Pancreas (tissue), 10 donors: ENCODE results near the gene PDLIM7. TPM values are rescaled to one million over a fixed set of nuclear protein-coding genes. Genes with fewer than 3 reads are reported as not detected.
"Not testable (repeated sequence)": the region's sequence is repeated elsewhere in the genome, so short reads cannot be mapped to it uniquely, and the experiment has no call there.

Source experiments
- ATAC-seq, 4 donors: fragments of 200-7000 bp; cut with Tn5 transposase; one replicate each; pipeline versions ENCODE4 v1.8.0 to v1.9.1; 2020; ENCODE audit warnings: mild to moderate bottlenecking in 4 of 4, moderate library complexity in 4 of 4
- DNase-seq, 6 donors: peaks; one replicate each; pipeline ENCODE4 v3.0.0-alpha.2; 2020
- FAIRE-seq: peaks from 2 replicates; lab custom pipeline; 2012; peaks lifted over from hg19 to GRCh38; lab: Jason Lieb, UNC
- H3K27ac ChIP-seq, 4 donors: fragments of 200-600 bp; sonication (generic); 1 replicate in 3 of 4; 2 replicates in 1 of 4; pipeline versions ENCODE4 v1.5.0 to v1.8.0; 2020
- H3K27me3 ChIP-seq, 4 donors: fragments of 200-600 bp; one replicate each; pipeline ENCODE4 v1.8.0; 2021
- H3K36me3 ChIP-seq, 3 donors: fragments of 200-600 bp; sonication (generic) in 1 of 3; one replicate each; pipeline versions ENCODE4 v1.5.0 to v1.8.0; 2020 to 2021
- H3K4me1 ChIP-seq, 3 donors: fragments of 200-600 bp; one replicate each; pipeline ENCODE4 v1.8.0; 2021
- H3K4me3 ChIP-seq, 4 donors: fragments of 200-600 bp; sonication (generic) in 2 of 4; one replicate each; pipeline versions ENCODE4 v1.5.0 to v1.8.0; 2020 to 2021
- H3K9me3 ChIP-seq, 4 donors: fragments of 200-600 bp; one replicate each; pipeline ENCODE4 v1.8.0; 2021
- CTCF ChIP-seq, 4 donors: fragments of 200-600 bp; sonication (generic) in 3 of 4; IDR thresholded peaks; one replicate each; pipeline versions ENCODE4 v1.5.0 to v1.8.0; 2021; ENCODE audit warnings: antibody characterized with exemption in 4 of 4
- WGBS, 2 donors: extraction: QIAGEN DNeasy Blood & Tissue Kit; methylation state at CpG; one replicate each; pipeline ENCODE4 v1.1.7; 2013; 5-methylcytosine and 5-hydroxymethylcytosine counted together
- intact Hi-C, 3 donors: fragments of 100-400 bp; cut with DNase I; formaldehyde crosslinking; loops; one replicate each; pipeline versions ENCODE4 v1.11.1 to v1.14.2; 2022
- polyA plus RNA-seq, 2 donors: library from polyadenylated mRNA; stranded (reverse); fragments of 200-250 nt; gene quantifications; one replicate each; pipeline ENCODE4 v1.2.3, GENCODE V29; 2013
- total RNA-seq, 6 donors: library from RNA; stranded (reverse); fragmentation: NEBNext Ultra II Directional in 4 of 6; extraction: Animal tissue kit (Norgen Biotek cat#: 25700) in 4 of 6; gene quantifications; one replicate each; pipeline versions ENCODE4 v1.2.1 to v1.2.4, GENCODE V29; 2021 to 2023
- donor health status: healthy with polysubstance abuse.
- donor health status: DM: no; HTN: no; CAD: no; lungs with moderate emphysema.
- donor health status: DM: no; HTN: no; CAD: no.
- donor health status: control.
- donor health status: control.
- donor health status: Bipolar disorder and iron deficiency.
- donor health status: DM: yes; HTN: yes; CAD: no.
- donor health status: DM: no; HTN: no; CAD: no.
- donor health status: DM: no; HTN: no; CAD: no.
- donor health status: DM: yes; HTN: yes; CAD: no.

Gene PDLIM7
- total and polyA plus RNA-seq, 8 donors, result 3.9 to 39.9 (median 11.2) TPM

GRCh38 chr5:177536386-177536785 lies 39.0 kb upstream of the PDLIM7 start:
- no peaks in the 10 kb centered on the region for H3K9me3 ChIP-seq
- H3K4me3 ChIP-seq, result no peak overlapping the region
- ATAC-seq (no peak), DNase-seq (no peak), FAIRE-seq (no peak)
- H3K27ac ChIP-seq, result peak overlapping the region in 1 of 4 donors; percentile 41
- no peaks in the 10 kb centered on the region for H3K27me3 ChIP-seq
- WGBS, 2 donors, result 95 to 98% methylated on average over 10 of the region's 10 CpGs
- no peak for TF ChIP-seq CTCF (IDR thresholded peaks at IDR 0.05)
- intact Hi-C loops, result no loop called here
- H3K4me1 ChIP-seq, result peaks cover 8 to 29% (median 19%) of the 10 kb centered on the region in 3 donors
- H3K36me3 ChIP-seq, result peaks cover 0 to 27% (median 0%) of the 10 kb centered on the region in 3 donors

GRCh38 chr5:177535125-177535524 lies 37.7 kb upstream of the PDLIM7 start:
- ATAC-seq (no peak), DNase-seq (no peak), FAIRE-seq (no peak)
- Histone ChIP-seq H3K27ac (no peak overlapping the region), H3K27me3 (no peaks in the 10 kb centered on the region), H3K36me3 (peaks cover 0 to 38% (median 0%) of the 10 kb centered on the region in 3 donors), H3K4me1 (peaks cover 8 to 29% (median 19%) of the 10 kb centered on the region in 3 donors), H3K4me3 (no peak overlapping the region), H3K9me3 (no peaks in the 10 kb centered on the region)
- WGBS, 2 donors, result 94% methylated on average over 7 of the region's 7 CpGs
- intact Hi-C loops, result no loop called here
- TF ChIP-seq CTCF (IDR thresholded peaks at IDR 0.05), result no peak

- ATAC-seq, result not testable (repeated sequence)
Measured at GRCh38 chr5:177534433-177534832, 37.0 kb upstream of the PDLIM7 start.

GRCh38 chr5:177531209-177531940 lies 34.0 kb upstream of the PDLIM7 start:
- no peaks in the 10 kb centered on the region for H3K27me3 ChIP-seq
- no peak for FAIRE-seq
- peaks cover 0 to 53% (median 8%) of the 10 kb centered on the region in 3 donors for H3K36me3 ChIP-seq
- TF ChIP-seq CTCF (IDR thresholded peaks at IDR 0.05), result no peak
- no peaks in the 10 kb centered on the region for H3K9me3 ChIP-seq
- no peak overlapping the region for H3K4me3 ChIP-seq
- peak in 3 of 4 donors; percentile 11 to 39 (median 32) for ATAC-seq
- peak in 2 of 6 donors; percentile 50 to 60 for DNase-seq
- WGBS, 2 donors, result 81 to 82% methylated on average over 27 of the region's 27 CpGs
- intact Hi-C loops, result no loop called here
- no peak overlapping the region for H3K27ac ChIP-seq
- no peaks in the 10 kb centered on the region for H3K4me1 ChIP-seq

More at GRCh38 chr5:177534433-177534832, 37.0 kb upstream of the PDLIM7 start:
- 94 to 96% methylated on average over 7 of the region's 7 CpGs for WGBS, 2 donors
- H3K4me3 ChIP-seq, FAIRE-seq, H3K27ac ChIP-seq, intact Hi-C loops, H3K9me3 ChIP-seq, H3K27me3 ChIP-seq: not testable (repeated sequence)
- Histone ChIP-seq H3K36me3 (peaks cover 0 to 45% (median 0%) of the 10 kb centered on the region in 3 donors), H3K4me1 (peaks cover 8 to 23% (median 19%) of the 10 kb centered on the region in 3 donors)
- peak in 1 of 6 donors; percentile 3 for DNase-seq

- TF ChIP-seq CTCF (IDR thresholded peaks at IDR 0.05), result no peak
- ATAC-seq (no peak), DNase-seq (peak in 1 of 6 donors; percentile 21), FAIRE-seq (no peak)
- Histone ChIP-seq H3K4me3 (no peak overlapping the region), H3K27ac (no peak overlapping the region), H3K27me3 (no peaks in the 10 kb centered on the region), H3K4me1 (no peaks in the 10 kb centered on the region), H3K36me3 (peaks cover 0 to 56% (median 8%) of the 10 kb centered on the region in 3 donors), H3K9me3 (no peaks in the 10 kb centered on the region)
- 81 to 91% methylated on average over 3 of the region's 3 CpGs for WGBS, 2 donors
- intact Hi-C loops, result no loop called here
Measured at GRCh38 chr5:177530638-177531037, 33.2 kb upstream of the PDLIM7 start.
